GM18517 (cell line): ENCODE measurements around the gene MYH13.

Experiments used
- ATAC-seq: cut with Tn5 transposase; IDR thresholded peaks from one replicate; pipeline ENCODE4 v1.9.1; 2021; ENCODE audit warnings: mild to moderate bottlenecking, moderate library complexity; ENCODE audit not compliant: unreplicated experiment

The MYH13 gene

DNA sequence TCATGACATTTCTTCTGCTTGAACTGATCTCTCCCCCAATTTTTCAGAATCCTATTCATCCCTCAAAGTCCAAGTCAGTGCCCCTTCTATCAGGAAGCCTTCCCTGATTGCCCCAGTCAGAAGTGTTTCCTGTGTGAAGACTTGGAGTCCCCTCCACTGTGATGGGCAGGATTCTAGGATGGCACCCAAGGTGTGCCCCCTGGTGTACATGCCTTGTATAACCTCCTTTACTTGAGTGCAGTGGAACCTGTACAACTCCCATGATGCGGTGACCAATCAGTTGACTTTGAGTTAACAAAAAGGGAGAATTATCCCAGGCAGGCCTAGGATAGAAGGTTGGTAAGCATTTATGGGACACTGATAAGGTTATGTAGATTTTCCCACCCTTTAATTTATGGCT, 23.4 kb downstream of the MYH13 start:
- ATAC-seq = no peak

DNA sequence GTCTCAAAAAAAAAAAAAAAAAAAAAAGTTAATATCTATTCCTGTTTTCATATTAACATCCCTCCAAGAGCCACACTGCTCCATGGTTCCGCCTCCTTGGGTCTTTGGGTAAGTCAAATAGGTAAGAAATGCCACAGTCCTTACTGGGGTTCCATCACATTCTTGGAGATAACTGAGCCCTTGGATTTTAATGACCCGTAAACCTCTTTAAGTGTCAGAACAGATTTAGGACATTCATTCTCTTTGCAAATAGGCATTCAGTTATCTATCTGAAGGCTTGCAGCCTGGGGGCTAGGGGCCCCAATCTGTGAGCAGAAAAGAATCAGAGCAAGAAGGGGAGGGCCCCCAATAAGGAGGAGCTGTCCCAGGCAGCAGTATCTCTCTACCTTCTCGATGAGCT, 28.0 kb downstream of the MYH13 start:
- no peak for ATAC-seq

DNA sequence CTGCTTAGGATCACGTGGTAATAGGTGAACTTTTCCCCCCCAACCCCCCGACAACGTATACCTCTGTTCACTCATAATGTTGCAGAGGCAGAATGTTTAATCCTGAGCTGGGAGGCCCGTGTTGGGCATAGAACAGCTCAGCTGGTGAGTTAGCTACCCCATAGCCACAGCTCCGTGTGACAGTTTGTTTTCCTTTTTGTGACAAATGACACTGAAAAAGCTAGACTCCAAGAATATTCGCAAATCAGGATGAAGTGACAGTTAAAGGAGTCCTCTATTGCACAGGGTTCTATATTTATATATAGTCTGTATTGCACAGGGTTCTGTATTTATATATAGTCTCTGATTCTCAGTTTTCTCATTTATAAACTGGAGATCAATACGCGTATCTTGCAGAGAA, 33.8 kb downstream of the MYH13 start:
- ATAC-seq = no peak

DNA sequence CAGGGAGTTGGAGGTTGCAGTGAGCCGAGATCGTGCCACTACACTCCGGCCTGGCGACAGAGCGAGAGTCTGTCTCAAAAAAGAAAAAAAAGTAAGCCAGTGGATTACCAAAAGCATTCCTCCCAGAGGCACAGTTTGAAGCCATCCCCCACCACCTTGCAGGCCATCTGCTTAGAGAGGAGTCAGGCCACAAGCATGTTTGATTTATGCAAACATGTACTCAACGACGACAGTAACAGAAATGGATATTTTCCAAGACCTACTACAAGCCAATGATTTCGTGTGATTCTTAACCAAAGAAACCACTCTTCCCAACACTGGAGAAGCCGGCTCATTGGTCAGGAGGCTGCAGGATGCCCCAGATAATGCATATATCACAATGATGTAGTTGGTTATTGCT, 34.8 kb downstream of the MYH13 start:
- ATAC-seq = no peak

DNA sequence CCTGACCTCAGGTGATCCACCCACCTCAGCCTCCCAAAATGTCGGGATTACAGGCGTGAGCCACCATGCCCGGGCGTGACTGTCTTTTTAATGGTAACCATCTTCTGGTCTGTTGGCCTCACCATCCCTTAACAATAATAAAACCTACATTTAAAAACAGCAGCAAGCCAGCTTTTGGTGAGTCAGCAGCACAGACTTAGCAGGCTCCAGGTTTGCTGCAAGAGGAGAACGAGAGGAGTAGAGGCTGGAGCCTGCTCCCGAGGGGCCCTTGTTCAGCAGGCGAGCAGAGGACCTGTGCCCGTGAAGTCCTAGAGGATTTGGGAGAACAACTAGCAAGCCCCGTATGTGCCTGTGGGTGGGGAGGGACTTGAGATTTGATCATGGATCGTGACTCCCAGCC, 35.7 kb downstream of the MYH13 start:
- ATAC-seq = no peak

DNA sequence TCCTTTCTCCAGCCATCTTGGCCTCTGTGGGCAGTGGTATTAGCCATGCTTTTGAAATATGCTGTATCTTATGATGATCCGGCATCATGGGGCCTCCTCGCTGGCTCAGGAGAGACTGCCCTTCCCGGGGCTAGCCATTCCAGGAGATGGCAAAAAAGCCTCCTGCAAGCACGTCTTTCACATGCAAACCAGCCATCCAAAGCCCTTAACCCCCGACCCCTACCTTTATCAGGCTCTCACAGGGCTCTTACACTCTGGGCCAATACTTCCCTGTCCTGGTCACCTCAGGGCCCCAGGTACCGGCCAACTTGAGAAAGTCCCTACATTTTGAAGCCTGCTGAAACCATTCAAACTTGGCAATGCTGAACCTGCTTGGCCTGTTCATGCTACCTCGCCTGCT, 36.4 kb downstream of the MYH13 start:
- ATAC-seq = no peak

DNA sequence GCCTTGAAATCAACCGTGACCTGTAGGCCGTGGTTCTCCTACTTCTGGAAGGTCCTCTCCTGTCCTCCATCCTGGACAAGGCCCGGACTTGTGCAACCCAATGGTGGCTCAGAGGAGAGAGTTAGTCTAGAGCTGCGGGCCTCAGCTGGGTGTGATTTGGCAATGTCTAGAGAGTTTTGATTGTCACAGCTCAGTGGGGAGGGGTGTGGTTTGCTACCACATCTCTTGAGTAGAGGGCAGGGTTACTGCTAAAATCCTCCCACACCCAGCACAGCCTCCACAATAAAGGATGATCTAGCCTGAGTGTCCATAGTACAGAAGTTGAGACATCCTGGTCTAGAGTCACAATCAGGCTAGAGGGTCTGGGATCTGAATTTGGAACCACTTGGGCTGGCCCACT, 40.3 kb downstream of the MYH13 start:
- no peak for ATAC-seq

DNA sequence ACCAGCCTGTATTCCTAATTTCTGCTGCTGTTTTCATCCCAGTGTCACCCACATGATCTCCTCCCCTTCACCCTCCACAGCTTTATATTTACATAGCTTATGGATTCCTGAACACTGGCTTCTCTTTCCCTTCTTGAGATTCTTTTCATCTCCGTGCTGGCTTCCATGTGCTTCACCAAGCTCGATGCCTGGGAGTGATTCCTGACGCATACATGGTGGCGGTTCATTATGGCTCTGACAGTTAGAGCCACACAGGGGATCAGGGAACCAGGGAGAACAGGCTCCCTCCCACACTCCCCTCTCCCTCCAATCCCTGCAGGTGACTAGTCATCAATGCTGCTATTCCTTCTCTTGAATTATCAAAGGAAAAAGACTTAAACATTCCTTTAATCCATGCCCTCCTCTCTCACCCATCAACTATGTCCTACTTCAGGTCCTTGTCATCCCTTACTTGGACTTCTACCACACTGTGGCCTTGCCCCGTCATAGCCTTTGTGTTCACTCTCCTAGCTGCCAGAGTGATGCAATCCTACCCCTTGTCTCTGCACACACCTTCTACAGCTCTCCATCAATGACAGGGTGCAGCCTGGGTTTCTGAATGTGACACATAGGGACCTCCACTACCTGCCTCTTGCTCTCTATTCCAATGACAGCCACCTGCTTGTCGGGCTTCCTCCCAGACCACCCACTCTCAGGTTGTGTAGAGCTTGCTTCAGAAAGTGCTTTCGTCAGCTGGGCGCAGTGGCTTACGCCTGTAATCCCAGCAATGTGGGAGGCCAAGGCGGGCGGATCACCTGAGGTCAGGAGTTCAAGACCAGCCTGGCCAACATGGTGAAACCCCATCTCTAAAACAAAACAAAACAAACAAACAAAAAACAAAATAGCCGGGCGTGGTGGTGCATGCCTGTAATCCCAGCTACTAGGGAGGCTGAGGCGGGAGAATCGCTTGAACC, 43.6 kb downstream of the MYH13 start:
- ATAC-seq = no peak

DNA sequence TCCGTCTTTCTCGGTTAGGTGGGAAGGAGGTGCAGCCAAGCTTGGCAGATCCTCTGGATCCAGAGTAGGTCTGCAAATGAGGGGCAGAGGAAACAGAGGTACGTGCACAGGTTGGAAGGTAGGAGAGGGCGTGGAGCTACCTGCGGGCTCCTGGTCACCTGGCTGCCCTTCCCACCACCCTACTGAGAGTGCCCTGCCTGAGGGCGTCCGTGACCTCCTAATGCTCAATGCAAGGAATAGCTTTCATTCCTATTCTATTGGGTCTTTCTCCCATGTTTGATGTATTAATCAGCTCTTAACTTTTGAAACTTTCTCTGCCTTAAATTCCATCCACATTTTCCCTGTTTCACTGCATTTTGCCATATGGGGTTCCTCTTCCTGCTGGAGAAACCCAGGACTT, 44.6 kb downstream of the MYH13 start:
- no peak for ATAC-seq

DNA sequence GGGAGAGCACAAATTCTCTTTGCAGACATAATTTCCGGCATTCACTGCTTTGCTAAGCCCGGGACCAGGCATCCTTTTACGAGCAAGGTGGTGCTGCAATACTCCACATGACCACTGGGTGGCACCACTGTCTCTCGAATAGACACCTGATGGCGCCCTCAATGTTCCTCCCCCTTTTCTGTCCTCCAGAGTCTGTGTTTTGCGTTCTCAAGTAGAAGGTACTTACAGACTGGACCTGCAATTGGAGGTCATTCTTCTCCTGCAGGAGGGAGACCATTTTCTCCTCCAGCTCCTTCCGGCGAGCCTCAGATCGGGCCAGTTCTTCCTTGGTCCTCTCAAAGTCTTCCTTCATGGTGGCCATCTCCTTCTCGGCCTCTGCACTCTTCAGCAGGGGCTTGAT, 45.2 kb downstream of the MYH13 start:
- ATAC-seq = no peak

DNA sequence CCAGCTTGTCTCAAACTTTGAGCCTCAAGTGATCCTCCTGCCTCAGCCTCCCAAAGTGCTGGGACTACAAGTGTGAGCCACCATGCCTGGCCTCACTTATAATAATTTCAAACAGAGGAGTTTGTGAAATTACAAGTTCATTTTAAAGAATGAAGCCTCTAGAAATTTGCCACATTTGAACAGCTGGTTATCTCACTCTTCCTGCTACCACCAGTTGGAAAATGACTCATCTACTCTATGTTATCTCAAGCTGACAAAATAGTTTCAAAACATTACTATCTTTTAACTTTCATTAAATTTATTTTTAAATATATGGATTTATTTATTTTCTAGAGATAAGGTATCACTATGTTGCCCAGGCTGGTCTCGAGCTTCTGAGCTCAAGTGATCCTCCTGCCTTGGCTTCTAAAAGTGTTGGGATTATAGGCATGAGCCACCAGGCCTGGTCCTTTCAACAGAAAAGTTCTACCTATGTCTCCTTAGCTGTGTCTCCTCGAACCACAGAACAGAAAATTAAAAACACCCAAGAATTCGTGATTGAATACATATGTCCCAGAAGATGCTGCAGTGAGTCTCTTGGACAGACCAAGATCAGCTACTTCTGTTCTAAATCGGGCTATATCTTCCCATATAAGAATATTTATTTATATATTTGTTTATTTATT, 47.6 kb downstream of the MYH13 start:
- ATAC-seq = no peak

DNA sequence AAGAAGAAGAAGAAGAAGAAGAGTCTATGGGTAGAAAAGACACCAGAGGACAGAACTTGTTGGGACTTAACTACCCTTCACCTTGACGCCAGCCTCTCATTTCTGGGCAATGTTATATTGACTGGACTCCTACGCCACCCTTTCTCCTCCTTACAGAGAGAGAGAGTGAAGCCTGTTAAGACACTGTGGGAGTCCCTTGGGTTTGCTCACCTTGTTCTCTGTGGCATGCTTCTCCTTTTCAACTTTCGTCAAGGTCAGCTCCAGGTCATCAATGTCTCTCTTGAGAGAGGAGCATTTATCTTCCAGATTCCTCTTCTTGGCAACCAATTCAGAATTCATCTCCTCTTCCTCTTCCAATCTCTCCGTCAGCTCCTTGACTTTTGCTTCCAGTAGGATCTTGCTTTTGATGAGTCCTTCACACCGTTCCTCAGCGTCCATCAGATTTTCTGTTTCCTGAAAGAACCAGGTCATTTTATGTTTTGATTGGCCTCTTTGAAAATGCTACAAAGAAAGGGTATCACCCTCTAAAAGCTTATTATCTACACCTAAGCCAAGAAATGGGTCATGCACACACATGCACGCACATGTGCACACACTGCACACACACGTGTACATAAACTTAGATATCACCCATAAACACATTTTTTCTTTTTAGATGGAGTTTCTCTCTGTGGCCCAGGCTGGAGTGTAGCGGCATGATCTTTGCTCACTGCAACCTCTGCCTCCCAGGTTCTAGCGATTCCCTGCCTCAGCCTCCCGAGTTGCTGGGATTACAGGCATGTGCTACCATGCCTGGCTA, 48.8 kb downstream of the MYH13 start:
- ATAC-seq = no peak

DNA sequence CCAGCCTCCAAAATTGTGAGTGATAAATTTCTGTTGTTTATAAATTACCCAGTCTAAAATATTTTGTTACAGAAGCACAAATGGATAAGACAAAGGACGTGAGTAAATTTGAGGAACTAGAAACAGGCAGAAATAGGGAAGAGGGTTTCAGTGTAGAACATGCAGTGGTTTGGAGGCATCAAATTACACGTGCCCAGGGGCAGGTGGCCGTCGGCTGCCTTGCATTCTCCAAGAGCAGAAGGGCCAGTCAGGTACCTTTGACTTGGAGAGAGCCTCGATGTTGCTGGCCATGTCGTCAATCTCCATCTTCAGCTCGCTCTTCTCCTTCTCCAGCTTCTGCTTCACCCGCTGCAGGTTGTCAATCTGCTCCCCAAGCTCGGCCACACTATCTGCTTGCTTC, 54.3 kb downstream of the MYH13 start:
- ATAC-seq = no peak

DNA sequence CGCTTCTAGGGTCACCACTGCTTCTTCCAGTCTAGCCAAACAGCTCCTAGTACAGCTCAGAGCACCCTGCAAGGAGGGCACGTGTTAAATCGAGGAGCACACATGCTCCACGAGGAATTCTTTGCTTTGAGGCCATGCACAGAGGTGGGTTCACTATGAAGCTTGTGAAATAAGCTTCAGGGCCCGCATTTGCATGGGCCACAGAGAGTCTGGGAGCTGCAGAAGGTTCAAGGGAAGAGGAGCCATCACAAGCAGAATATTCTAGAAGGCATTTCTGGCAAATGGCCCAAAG, 55.3 kb downstream of the MYH13 start:
- no peak for ATAC-seq

DNA sequence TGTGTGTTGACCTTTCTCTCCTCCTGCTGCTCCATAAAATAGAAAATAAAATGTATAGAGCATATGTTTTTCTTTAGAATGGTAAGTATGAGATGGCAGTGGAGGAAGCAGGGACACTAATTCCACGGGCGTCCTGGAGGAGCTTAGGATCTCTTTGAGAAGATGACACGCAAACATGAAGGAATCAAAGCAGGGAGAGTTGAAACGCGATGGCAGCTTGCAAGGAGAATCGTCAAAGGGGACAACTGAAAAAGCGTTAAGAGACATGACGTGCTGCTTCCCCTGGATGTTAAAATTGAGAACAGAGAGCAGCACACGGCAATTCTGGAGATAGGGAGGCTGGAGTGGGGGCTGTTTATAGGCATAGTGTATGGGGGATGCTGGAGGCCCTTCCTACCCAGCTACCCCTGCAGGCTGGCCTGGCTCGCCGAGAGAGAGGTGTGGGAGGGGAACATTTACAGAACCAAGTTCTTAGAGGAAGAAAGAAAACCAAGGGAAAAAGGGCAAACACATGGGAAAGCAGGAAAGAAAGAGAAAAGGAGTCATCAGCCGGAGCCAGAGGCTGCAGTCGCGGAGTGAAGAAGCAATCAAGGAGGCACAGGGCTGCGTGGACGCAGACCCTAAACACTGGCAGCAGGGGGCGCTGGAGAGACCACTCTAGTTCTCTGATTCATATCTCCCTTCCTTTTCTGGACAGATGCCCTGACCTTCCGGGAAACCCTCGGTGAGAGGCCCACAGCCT, 55.8 kb downstream of the MYH13 start:
- ATAC-seq = peak; percentile 78

DNA sequence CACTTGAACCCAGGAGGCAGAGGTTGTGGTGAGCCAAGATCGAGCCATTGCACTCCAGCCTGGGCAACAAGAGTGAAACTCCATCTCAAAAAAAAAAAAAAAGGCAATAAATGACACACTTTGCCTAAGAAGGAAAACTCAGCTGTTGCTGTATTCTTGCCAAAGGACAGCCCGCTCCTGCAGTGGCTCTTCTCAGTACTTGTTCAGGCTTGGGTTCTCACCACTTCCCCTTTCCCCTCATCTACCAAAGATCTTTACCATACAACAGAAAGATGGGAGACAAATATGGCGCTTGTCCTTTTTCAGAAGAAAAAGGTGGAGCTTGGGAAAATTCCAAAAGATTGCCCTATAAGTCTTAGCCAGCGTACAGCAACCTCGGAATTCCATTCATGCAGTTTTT, 58.5 kb downstream of the MYH13 start:
- ATAC-seq = no peak

DNA sequence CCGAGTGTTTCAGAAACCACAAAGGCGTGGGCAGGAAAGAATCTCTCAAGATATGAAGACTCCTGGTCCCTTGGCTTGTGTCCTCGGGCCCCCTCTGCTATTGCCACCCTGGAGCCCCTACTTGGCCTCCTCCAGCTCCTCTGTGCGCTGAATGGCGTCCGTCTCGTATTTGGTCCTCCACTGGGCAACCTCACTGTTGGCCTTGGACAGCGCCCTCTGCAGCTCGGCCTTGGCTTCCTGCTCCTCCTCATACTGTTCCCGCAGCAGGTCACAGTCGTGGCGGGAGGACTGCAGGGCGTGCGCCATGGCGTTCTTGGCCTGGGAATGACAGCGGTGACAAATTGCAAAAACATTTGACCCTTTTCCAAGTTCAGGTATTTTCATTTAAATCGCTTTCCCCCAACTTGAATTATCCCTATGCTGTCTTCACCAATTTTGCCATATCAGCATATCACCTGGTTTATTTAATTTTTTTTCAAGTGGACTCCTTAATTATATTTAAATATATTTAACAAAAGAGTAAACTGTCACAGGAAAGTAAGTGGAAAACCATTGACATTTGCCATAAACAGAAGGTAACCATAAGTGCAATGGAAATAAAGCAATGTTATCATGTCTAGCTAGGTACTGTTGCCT, 59.7 kb downstream of the MYH13 start:
- no peak for ATAC-seq

DNA sequence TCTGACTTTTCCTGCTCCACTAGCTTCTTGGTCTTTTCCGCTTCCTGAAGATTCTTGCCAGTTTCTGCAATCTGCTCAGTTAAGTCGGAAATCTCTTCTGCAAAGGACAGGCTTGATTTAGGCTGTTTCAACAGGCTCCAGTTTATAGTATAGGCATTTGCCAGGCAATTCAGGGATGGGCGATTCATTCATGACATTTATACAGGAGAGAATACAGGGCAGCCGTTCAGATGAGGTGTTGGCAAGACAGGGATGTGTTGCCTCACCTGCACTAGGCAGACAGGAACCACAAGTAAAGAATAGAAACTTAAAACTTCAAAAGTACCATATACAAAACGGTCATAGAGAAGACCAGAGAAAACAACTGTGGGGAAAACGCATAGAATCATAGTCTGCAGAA, 61.7 kb downstream of the MYH13 start:
- ATAC-seq = no peak

DNA sequence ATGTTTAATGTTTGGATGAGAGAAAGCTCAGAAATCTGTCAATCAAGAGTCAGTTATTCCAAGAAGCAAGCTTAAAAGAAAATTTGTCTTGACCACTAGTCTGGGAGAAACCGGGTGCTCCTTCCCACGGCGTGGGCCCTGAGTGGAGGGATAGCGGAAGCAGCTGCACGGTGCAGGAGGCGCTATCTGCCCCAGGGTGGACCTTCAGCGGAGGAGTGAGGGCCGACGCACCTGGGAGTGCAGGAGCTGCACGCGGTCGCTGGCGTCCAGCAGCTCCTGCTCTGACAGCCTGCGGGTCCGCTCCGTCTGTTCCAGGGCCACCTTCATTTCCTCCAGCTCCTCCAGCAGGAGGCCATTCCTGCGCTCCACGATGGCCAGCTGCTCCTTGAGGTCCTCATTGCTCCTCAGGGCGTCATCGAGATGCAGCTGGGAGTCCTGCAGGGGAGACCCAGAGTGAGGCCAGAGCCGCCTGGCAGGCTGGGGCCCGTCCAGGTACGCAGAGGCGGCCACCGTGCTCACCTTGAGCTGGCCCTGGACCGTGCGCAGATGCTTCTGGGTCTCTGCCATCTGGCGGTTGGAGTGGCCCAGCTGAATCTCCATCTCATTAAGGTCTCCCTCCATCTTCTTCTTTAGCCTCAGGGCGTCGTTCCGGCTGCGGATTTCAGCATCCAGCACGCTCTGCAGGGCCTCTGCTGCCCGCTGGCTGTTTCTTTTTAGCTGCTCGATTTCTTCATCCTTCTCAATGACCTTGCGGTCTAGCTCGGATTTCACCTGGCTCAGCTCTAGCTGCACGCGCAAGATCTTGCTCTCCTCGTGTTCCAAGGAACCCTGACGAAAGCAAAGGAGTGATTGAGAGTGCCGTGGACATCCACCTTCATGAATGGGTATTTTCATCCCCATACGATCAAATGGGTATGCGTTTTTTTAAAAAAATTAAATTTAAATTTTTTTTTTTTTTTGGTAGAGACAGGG, 63.5 kb downstream of the MYH13 start:
- no peak for ATAC-seq

DNA sequence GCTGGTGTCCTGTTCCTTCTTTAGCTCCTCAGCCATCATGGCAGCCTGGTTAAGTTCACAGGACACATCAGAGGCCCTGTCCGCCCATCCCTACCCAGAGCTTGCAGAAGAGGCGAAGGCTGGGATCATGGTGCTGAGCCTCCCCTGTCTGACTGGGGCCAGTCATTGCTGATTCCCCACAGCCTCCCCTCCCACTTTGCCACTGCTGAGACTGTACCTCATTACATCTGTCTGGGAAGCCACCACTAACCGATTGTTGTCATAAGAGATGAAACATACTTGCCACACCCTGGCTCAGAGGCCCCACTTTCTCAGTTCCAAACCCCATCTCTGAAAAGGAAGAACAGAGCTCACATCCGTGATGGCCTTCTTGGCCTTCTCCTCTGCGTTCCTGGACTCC, 66.2 kb downstream of the MYH13 start:
- ATAC-seq = no peak
